ENCODE data around the gene CNTN4.

GRCh38 chr3:2976212-2976611 lies 877.5 kb downstream of the CNTN4 start:
- TF ChIP-seq CTCF (IDR thresholded peaks at IDR 0.05) = no peak
- TF ChIP-seq POLR2A (IDR thresholded peaks at IDR 0.05) = no peak

Measured in ovary (tissue), 3 donors.